A549 (cell line): ENCODE data around the gene LSM4. TPM values are rescaled to one million over a fixed set of nuclear protein-coding genes. Genes with fewer than 3 reads are reported as not detected.
A peak's percentile ranks its signal among the peaks of the same experiment; 100 is the strongest.

Experiments used
- ATAC-seq, 2 experiments: fragments of 200-7000 bp in 1 of 2; fragments of >200 bp in 1 of 2; cut with Nextera tagmentation in 1 of 2; cut with Tn5 transposase in 1 of 2; 3 replicates each; pipeline versions ENCODE4 v1.8.0 to v1.9.1; 2018 to 2020; ENCODE audit warnings: mild to moderate bottlenecking in 1 of 2, moderate library complexity in 1 of 2
- CTCF ChIA-PET: fragments of 300-600 bp; sonication (Branson Sonifier 250); formaldehyde crosslinking; extraction: SDS; loops from one replicate; lab custom pipeline; 2021; ENCODE audit warnings: antibody characterized with exemption, inconsistent platforms; lab: Yijun Ruan, JAX
- POLR2A ChIA-PET: fragments of 350-600 bp; formaldehyde crosslinking; extraction: SDS; loops from one replicate; lab custom pipeline; 2021; ENCODE audit warnings: antibody characterized with exemption, inconsistent platforms; lab: Yijun Ruan, JAX
- DNase-seq, 2 experiments: peaks; one replicate each; pipeline versions ENCODE4 v3.0.0 to v3.0.0-alpha.2; 2011 to 2016; ENCODE audit warnings: low read depth in 1 of 2, low spot score in 1 of 2
- FAIRE-seq: peaks from 2 replicates; lab custom pipeline; 2011; peaks lifted over from hg19 to GRCh38; lab: Jason Lieb, UNC
- H3K27ac ChIP-seq, 2 experiments: fragments of >200 bp; sonication (Bioruptor Twin); formaldehyde crosslinking; 3 replicates each; pipeline ENCODE4 v1.5.1; 2016 to 2017
- H3K4me1 ChIP-seq: fragments of >200 bp; sonication (Bioruptor Twin); formaldehyde crosslinking; 3 replicates; pipeline ENCODE4 v1.6.1; 2016
- H3K4me2 ChIP-seq: fragments of >200 bp; sonication (Bioruptor Twin); formaldehyde crosslinking; 3 replicates; pipeline ENCODE4 v1.6.1; 2016
- H3K4me3 ChIP-seq: fragments of >200 bp; sonication (Bioruptor Twin); formaldehyde crosslinking; 3 replicates; pipeline ENCODE4 v1.5.1; 2016
- H3K9me3 ChIP-seq: fragments of >200 bp; sonication (Bioruptor Twin); formaldehyde crosslinking; 3 replicates; pipeline ENCODE4 v1.6.1; 2016
- CBX2 ChIP-seq: fragments of 200-600 bp; sonication (generic); IDR thresholded peaks from 2 replicates; pipeline ENCODE4 v1.6.1; 2016; ENCODE audit warnings: low read depth, mild to moderate bottlenecking, borderline replicate concordance
- CHD2 ChIP-seq: fragments of 150-350 bp; IDR thresholded peaks from 2 replicates; pipeline ENCODE4 v1.6.1; 2014; ENCODE audit warnings: low read length; ENCODE audit not compliant: partially characterized antibody
- CHD4 ChIP-seq: fragments of 200-600 bp; sonication (generic); IDR thresholded peaks from 2 replicates; pipeline ENCODE4 v1.6.1; 2016; ENCODE audit warnings: antibody characterized with exemption, mild to moderate bottlenecking, borderline replicate concordance
- EHF ChIP-seq: fragments of 250-450 bp; sonication (Bioruptor Pico); IDR thresholded peaks from 2 replicates; pipeline ENCODE4 v1.5.0; 2020; ENCODE audit warnings: mild to moderate bottlenecking
- EHMT2 ChIP-seq: fragments of 200-600 bp; sonication (generic); IDR thresholded peaks from 2 replicates; pipeline ENCODE4 v1.6.1; 2016; ENCODE audit warnings: antibody characterized with exemption, low read depth, mild to moderate bottlenecking, moderate library complexity
- EP300 ChIP-seq, 2 experiments: fragments of >200 bp; sonication (Bioruptor Twin); formaldehyde crosslinking; IDR thresholded peaks; 2 replicates in 1 of 2; 3 replicates in 1 of 2; pipeline ENCODE4 v1.6.1; 2016 to 2017
- FOXS1 ChIP-seq: fragments of 250-450 bp; sonication (Bioruptor Pico); IDR thresholded peaks from 2 replicates; pipeline ENCODE4 v1.5.0; 2020; ENCODE audit warnings: mild to moderate bottlenecking, moderate library complexity
- GATA3 ChIP-seq: IDR thresholded peaks from 2 replicates; pipeline ENCODE4 v1.6.1; 2012; ENCODE audit warnings: borderline replicate concordance
- HOXA7 ChIP-seq: fragments of 250-450 bp; sonication (Bioruptor Pico); IDR thresholded peaks from 2 replicates; pipeline ENCODE4 v1.5.0; 2020; ENCODE audit warnings: mild to moderate bottlenecking, moderate library complexity
- KDM1A ChIP-seq: fragments of 200-600 bp; sonication (generic); IDR thresholded peaks from 2 replicates; pipeline ENCODE4 v1.6.1; 2016; ENCODE audit warnings: low read depth, mild to moderate bottlenecking
- KDM5A ChIP-seq: fragments of 200-600 bp; sonication (generic); IDR thresholded peaks from 2 replicates; pipeline ENCODE4 v1.6.1; 2016; ENCODE audit warnings: antibody characterized with exemption, mild to moderate bottlenecking
- MAFK ChIP-seq: fragments of 450-650 bp; IDR thresholded peaks from 2 replicates; pipeline ENCODE4 v1.6.1; 2014; ENCODE audit not compliant: partially characterized antibody
- MAZ ChIP-seq: fragments of 150-350 bp; IDR thresholded peaks from 2 replicates; pipeline ENCODE4 v1.6.1; 2014; ENCODE audit warnings: antibody characterized with exemption, low read depth, low read length, borderline replicate concordance
- NFE2L2 ChIP-seq: fragments of 150-350 bp; conservative IDR thresholded peaks from 2 replicates; pipeline ENCODE4 v1.6.1; 2014; ENCODE audit warnings: low read length
- NPAS2 ChIP-seq: fragments of 250-450 bp; sonication (Bioruptor Pico); IDR thresholded peaks from 2 replicates; pipeline ENCODE4 v1.8.0; 2022; ENCODE audit warnings: mild to moderate bottlenecking, moderate library complexity, borderline replicate concordance
- NR3C1 ChIP-seq: fragments of >200 bp; sonication (Bioruptor Twin); formaldehyde crosslinking; IDR thresholded peaks from 3 replicates; pipeline ENCODE4 v1.6.1; 2017
- POLR2AphosphoS2 ChIP-seq: conservative IDR thresholded peaks from 2 replicates; pipeline ENCODE4 v1.6.1; 2012; ENCODE audit warnings: low read length, improper control_type of control experiment, inconsistent platforms
- RCOR1 ChIP-seq: fragments of 150-350 bp; IDR thresholded peaks from 2 replicates; pipeline ENCODE4 v1.6.1; 2014; ENCODE audit warnings: antibody characterized with exemption, low read length, low read depth
- TFCP2L1 ChIP-seq: fragments of 250-450 bp; sonication (Bioruptor Pico); IDR thresholded peaks from 2 replicates; pipeline ENCODE4 v1.5.0; 2021; ENCODE audit warnings: mild to moderate bottlenecking
- TP53 ChIP-seq: fragments of 250-450 bp; sonication (Bioruptor Pico); IDR thresholded peaks from 2 replicates; pipeline ENCODE4 v1.5.0; 2021; ENCODE audit warnings: mild to moderate bottlenecking, moderate library complexity
- ZSCAN20 ChIP-seq: fragments of 250-450 bp; sonication (Bioruptor Pico); IDR thresholded peaks from 2 replicates; pipeline ENCODE4 v1.8.0; 2022; ENCODE audit warnings: mild to moderate bottlenecking, moderate library complexity
- WGBS: methylation state at CpG from one replicate; pipeline ENCODE4 v1.1.6; 2017; ENCODE audit errors: missing lambda C conversion rate; 5-methylcytosine and 5-hydroxymethylcytosine counted together
- polyA plus RNA-seq, 4 experiments: library from polyadenylated mRNA; depleted of rRNA in 3 of 4; stranded (reverse); fragments of >200 nt; fragmentation: RNase III in 1 of 4; extraction: RNeasy Plus Mini Kit Qiagen cat#74134 plus additional on column Dnase treatment in 1 of 4; gene quantifications; 2 replicates in 3 of 4; 3 replicates in 1 of 4; pipeline ENCODE4 v1.2.3, GENCODE V29; 2011 to 2017
- TF ChIP-seq, protein P1 (sequence below): IDR thresholded peaks from 2 replicates; pipeline ENCODE4 v1.6.1; 2012
- TF ChIP-seq, protein P2 (sequence below): fragments of >200 bp; sonication (Bioruptor Twin); formaldehyde crosslinking; IDR thresholded peaks from 3 replicates; pipeline ENCODE4 v1.6.1; 2016
- TF ChIP-seq, protein P3 (sequence below): IDR thresholded peaks from 2 replicates; pipeline ENCODE4 v1.6.1; 2012; ENCODE audit warnings: low read depth, borderline replicate concordance

The LSM4 gene
- polyA plus RNA-seq, 2 of the 4 experiments (the other 2 are of a cell fraction): 154 to 169 TPM

DNA sequence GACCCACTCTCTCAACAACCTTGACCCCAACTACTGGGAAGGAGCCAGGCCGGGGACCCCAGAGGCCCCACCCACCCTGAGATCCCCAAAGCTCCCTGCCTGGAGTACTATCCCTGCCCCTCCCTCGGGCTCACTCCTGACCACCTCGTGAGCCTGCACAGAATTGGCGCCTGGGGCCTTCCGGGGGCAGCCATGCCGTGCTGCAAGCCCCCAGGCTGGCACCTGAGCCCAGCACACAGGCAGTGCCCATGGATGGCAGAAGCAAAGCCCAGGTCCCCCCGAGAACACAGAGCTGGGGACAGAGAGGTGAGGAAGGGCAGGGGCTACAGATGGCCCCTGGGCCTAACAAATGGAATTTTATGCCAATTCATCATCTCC, 13.9 kb downstream of the LSM4 start:
- FAIRE-seq: no peak
- CTCF ChIA-PET: interaction anchor here (0.5 to 5.4 kb wide), 4 partner anchors 19 to 111 kb away, joined by 3 to 27 read pairs (median 4); no protein-coding TSS in a partner anchor
- POLR2A ChIA-PET: interaction anchor here (1.3 kb wide), 1 partner anchor 28 kb away, joined by 6 read pairs; the partner anchor contains the start of gene JUND

DNA sequence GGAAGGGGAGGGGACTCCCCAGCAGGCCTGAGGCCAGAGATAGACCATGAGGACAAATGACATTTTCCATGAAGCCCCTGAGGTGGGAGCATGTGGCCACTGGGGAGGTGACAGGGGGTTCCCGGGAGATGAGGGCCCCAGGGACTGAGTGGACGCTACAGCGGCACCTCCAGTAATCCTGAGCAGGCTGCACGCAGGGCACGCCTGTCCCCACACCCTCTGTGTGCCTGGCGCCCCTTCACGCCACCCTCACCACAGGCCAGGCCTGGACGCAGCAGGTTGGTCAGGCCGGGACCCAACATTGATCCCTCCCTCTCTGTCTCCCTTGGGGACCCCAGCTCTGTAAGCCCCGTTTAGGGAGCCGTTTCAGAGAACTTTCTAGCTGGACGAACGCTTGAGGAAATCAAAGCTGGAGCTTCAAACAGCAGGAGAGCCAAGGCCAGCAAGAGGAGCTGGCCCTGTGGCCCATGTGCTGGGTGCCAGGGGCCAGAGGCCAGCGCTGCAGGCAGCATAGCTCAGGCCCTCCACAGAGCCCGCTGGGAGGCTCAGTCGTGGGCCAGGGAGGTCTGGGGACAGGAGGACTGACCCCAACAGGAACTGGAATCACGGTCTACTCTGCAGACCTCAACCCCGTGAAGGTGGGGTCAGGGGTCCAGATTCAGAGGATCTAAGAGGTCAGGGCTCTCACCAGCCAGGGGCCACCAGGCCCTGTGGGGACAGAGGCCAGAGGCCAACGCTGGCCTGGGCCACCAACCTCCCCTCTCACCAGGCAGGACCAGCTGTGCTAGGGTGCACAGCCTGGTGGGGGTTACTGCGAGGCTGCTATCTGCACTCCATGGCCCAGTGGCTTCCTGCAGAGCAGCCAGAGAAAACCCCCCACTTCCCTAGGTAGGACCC, 14.6 kb downstream of the LSM4 start:
- FAIRE-seq: no peak
- Histone ChIP-seq H3K4me3 (no peak overlapping the region), H3K9me3 (no peaks in the 10 kb centered on the region), H3K4me2 (no peak overlapping the region)
- DNase-seq: no peak
- TF ChIP-seq EHF (CRISPR knock-in tag): no peak
- no peak for TF ChIP-seq CHD2
- TF ChIP-seq NR3C1: no peak
- TF ChIP-seq RCOR1: no peak
- TF ChIP-seq CBX2: no peak
- no peak for TF ChIP-seq POLR2AphosphoS2
- TF ChIP-seq GATA3: no peak
- no peak for TF ChIP-seq KDM5A
- no peak for TF ChIP-seq EHMT2
- TF ChIP-seq, protein P1, sequence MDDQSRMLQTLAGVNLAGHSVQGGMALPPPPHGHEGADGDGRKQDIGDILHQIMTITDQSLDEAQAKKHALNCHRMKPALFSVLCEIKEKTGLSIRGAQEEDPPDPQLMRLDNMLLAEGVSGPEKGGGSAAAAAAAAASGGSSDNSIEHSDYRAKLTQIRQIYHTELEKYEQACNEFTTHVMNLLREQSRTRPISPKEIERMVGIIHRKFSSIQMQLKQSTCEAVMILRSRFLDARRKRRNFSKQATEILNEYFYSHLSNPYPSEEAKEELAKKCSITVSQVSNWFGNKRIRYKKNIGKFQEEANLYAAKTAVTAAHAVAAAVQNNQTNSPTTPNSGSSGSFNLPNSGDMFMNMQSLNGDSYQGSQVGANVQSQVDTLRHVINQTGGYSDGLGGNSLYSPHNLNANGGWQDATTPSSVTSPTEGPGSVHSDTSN: no peak
- TF ChIP-seq CHD4: no peak
- no peak for TF ChIP-seq EP300 (IDR thresholded peaks at IDR 0.05)
- no peak for TF ChIP-seq NPAS2 (CRISPR knock-in tag)
- TF ChIP-seq, all 56 proteins: peak for 0
- no peak for ATAC-seq
- Histone ChIP-seq H3K27ac (peak overlapping the region in 1 of 2 experiments; percentile 43; a peak in 2 of 6 replicates), H3K4me1 (peaks cover 30% of the 10 kb centered on the region)
- CTCF ChIA-PET: interaction anchor here (0.5 to 1.3 kb wide), 3 partner anchors 20 to 111 kb away, joined by 3 to 4 read pairs (median 3); no protein-coding TSS in a partner anchor
- WGBS: 85% methylated on average over 9 of the region's 20 CpGs
- POLR2A ChIA-PET: interaction anchor here (0.6 to 1.3 kb wide), 3 partner anchors 14 to 27 kb away, joined by 3 to 6 read pairs (median 5); partner anchors contain the start of genes JUND and LSM4

More for the DNA sequence above, 13.9 kb downstream of the LSM4 start:
- Histone ChIP-seq H3K4me1 (peaks cover 24% of the 10 kb centered on the region), H3K27ac (peak overlapping the region in 1 of 2 experiments; percentile 43; a peak in 2 of 6 replicates), H3K9me3 (no peaks in the 10 kb centered on the region), H3K4me3 (no peak overlapping the region), H3K4me2 (no peak overlapping the region)
- TF ChIP-seq, protein P2, sequence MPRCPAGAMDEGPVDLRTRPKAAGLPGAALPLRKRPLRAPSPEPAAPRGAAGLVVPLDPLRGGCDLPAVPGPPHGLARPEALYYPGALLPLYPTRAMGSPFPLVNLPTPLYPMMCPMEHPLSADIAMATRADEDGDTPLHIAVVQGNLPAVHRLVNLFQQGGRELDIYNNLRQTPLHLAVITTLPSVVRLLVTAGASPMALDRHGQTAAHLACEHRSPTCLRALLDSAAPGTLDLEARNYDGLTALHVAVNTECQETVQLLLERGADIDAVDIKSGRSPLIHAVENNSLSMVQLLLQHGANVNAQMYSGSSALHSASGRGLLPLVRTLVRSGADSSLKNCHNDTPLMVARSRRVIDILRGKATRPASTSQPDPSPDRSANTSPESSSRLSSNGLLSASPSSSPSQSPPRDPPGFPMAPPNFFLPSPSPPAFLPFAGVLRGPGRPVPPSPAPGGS: no peak
- TF ChIP-seq HOXA7 (CRISPR knock-in tag) (no peak), TP53 (CRISPR knock-in tag) (no peak), TFCP2L1 (CRISPR knock-in tag) (no peak), NPAS2 (CRISPR knock-in tag) (no peak), FOXS1 (CRISPR knock-in tag) (no peak), GATA3 (no peak), EHMT2 (no peak), MAZ (no peak), CHD4 (no peak), KDM1A (no peak), ZSCAN20 (CRISPR knock-in tag) (no peak), MAFK (no peak), NFE2L2 (no peak)
- TF ChIP-seq, protein P3, sequence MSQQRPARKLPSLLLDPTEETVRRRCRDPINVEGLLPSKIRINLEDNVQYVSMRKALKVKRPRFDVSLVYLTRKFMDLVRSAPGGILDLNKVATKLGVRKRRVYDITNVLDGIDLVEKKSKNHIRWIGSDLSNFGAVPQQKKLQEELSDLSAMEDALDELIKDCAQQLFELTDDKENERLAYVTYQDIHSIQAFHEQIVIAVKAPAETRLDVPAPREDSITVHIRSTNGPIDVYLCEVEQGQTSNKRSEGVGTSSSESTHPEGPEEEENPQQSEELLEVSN: no peak
- no peak for ATAC-seq
- WGBS: no CpG with 5 or more reads among the region's 7 CpGs
- no peak for DNase-seq
